Activated CD4-positive, alpha-beta memory T cell treated with anti-CD3 and anti-CD28 coated beads, Interleukin-2, amount 10 ng/mL, durations not matched to agents 7 days and 5 days (primary cell): Measurements from ENCODE around the gene GIPC2. TPM values are rescaled to one million over a fixed set of nuclear protein-coding genes. Genes with fewer than 3 reads are reported as not detected.
A peak's percentile ranks its signal among the peaks of the same experiment; 100 is the strongest.
"Not testable (repeated sequence)": the region's sequence is repeated elsewhere in the genome, so short reads cannot be mapped to it uniquely, and the experiment has no call there.

Source experiments
- CTCF ChIA-PET: fragments of 350-600 bp; sonication (Branson Sonifier 250); formaldehyde crosslinking; loops from one replicate; lab custom pipeline; 2021; ENCODE audit warnings: antibody characterized with exemption, inconsistent platforms; lab: Charles Lee
- POLR2A ChIA-PET: fragments of 350-600 bp; sonication (Branson Sonifier 250); formaldehyde crosslinking; loops from one replicate; lab custom pipeline; 2021; ENCODE audit warnings: antibody characterized with exemption; lab: Charles Lee
- DNase-seq: peaks from one replicate; pipeline ENCODE4 v3.0.0-alpha.2; 2020
- H3K27ac Mint-ChIP-seq: one replicate; pipeline ENCODE4 v1.8.0; 2021; ENCODE audit warnings: mild to moderate bottlenecking, mixed read lengths
- H3K27me3 Mint-ChIP-seq: one replicate; pipeline ENCODE4 v1.8.0; 2021; ENCODE audit warnings: mixed read lengths
- H3K36me3 Mint-ChIP-seq: one replicate; pipeline ENCODE4 v1.8.0; 2021; ENCODE audit warnings: low read depth, mixed read lengths
- H3K4me1 Mint-ChIP-seq: one replicate; pipeline ENCODE4 v1.8.0; 2021; ENCODE audit warnings: mixed read lengths
- H3K4me3 Mint-ChIP-seq: one replicate; pipeline ENCODE4 v1.8.0; 2021; ENCODE audit warnings: mild to moderate bottlenecking, mixed read lengths
- H3K9me3 Mint-ChIP-seq: one replicate; pipeline ENCODE4 v1.8.0; 2021; ENCODE audit warnings: mixed read lengths
- total RNA-seq, 2 experiments: library from RNA; stranded (reverse); gene quantifications; one replicate each; pipeline ENCODE4 v1.2.3, GENCODE V29; 2021

Gene GIPC2
- total RNA-seq, 2 experiments from 2014 or later: 0.10 to 0.15 TPM

GRCh38 chr1:78075621-78076020 lies 29.9 kb downstream of the GIPC2 start:
- H3K4me3 Mint-ChIP-seq: no peak overlapping the region
- DNase-seq: no peak
- ChIA-PET CTCF (no interaction called here), POLR2A (no interaction called here)
- H3K4me1 Mint-ChIP-seq: peaks cover 11% of the 10 kb centered on the region
- no peaks in the 10 kb centered on the region for H3K36me3 Mint-ChIP-seq
- no peaks in the 10 kb centered on the region for H3K9me3 Mint-ChIP-seq
- H3K27ac Mint-ChIP-seq: no peak overlapping the region
- H3K27me3 Mint-ChIP-seq: peaks cover 2% of the 10 kb centered on the region

DNA sequence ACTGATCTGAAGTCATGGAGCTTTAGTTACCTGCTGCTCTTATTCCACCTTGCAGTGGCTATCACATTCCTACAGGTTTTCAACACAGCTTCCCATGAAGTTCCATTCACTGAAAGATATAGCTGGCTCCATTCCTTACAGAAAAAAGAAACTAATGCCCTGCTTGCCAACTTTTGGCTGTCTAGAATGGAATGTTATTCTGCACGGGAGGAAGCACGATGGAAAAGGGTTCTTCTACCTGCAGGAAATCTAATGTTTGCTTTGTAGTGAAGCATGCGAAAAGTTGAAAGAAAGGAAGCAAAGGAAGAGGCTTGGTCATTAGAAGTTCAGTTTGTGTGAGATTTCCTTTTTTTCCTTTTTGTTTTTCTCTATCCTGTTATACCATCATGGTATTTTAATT lies 32.6 kb downstream of the GIPC2 start:
- H3K27me3 Mint-ChIP-seq: no peaks in the 10 kb centered on the region
- H3K4me1 Mint-ChIP-seq: peaks cover 15% of the 10 kb centered on the region
- H3K9me3 Mint-ChIP-seq: no peaks in the 10 kb centered on the region
- no peak for DNase-seq
- no peak overlapping the region for H3K4me3 Mint-ChIP-seq
- ChIA-PET POLR2A (interaction anchor here (2.2 kb wide), 1 partner anchor 74 kb away, joined by 12 read pairs; the partner anchor contains the start of gene DNAJB4), CTCF (interaction anchor here (1.3 kb wide), 1 partner anchor 35 kb away, joined by 3 read pairs; no protein-coding TSS in a partner anchor)
- no peaks in the 10 kb centered on the region for H3K36me3 Mint-ChIP-seq
- H3K27ac Mint-ChIP-seq: no peak overlapping the region

- no peak for DNase-seq
- peaks cover 2% of the 10 kb centered on the region for H3K27me3 Mint-ChIP-seq
- H3K4me1 Mint-ChIP-seq: peaks cover 15% of the 10 kb centered on the region
- H3K9me3 Mint-ChIP-seq: peaks cover 2% of the 10 kb centered on the region
- POLR2A ChIA-PET: interaction anchor here (2.2 kb wide), 1 partner anchor 75 kb away, joined by 12 read pairs; the partner anchor contains the start of gene DNAJB4
- no peak overlapping the region for H3K4me3 Mint-ChIP-seq
- H3K27ac Mint-ChIP-seq: no peak overlapping the region
- CTCF ChIA-PET: no interaction called here
- H3K36me3 Mint-ChIP-seq: no peaks in the 10 kb centered on the region
Measured at GRCh38 chr1:78079580-78079979, 33.8 kb downstream of the GIPC2 start.

- Mint-ChIP-seq H3K9me3 (peaks cover 7% of the 10 kb centered on the region), H3K36me3 (peaks cover 6% of the 10 kb centered on the region), H3K27ac (peak overlapping the region; percentile 4), H3K4me3 (peak overlapping the region; percentile 26), H3K4me1 (peaks cover 15% of the 10 kb centered on the region), H3K27me3 (peaks cover 4% of the 10 kb centered on the region)
- ChIA-PET POLR2A (interaction anchor here (0.8 kb wide), 1 partner anchor 14 kb away, joined by 3 read pairs; no protein-coding TSS in a partner anchor), CTCF (no interaction called here)
- no peak for DNase-seq
Measured at GRCh38 chr1:78080767-78081166, 35.0 kb downstream of the GIPC2 start.

DNA sequence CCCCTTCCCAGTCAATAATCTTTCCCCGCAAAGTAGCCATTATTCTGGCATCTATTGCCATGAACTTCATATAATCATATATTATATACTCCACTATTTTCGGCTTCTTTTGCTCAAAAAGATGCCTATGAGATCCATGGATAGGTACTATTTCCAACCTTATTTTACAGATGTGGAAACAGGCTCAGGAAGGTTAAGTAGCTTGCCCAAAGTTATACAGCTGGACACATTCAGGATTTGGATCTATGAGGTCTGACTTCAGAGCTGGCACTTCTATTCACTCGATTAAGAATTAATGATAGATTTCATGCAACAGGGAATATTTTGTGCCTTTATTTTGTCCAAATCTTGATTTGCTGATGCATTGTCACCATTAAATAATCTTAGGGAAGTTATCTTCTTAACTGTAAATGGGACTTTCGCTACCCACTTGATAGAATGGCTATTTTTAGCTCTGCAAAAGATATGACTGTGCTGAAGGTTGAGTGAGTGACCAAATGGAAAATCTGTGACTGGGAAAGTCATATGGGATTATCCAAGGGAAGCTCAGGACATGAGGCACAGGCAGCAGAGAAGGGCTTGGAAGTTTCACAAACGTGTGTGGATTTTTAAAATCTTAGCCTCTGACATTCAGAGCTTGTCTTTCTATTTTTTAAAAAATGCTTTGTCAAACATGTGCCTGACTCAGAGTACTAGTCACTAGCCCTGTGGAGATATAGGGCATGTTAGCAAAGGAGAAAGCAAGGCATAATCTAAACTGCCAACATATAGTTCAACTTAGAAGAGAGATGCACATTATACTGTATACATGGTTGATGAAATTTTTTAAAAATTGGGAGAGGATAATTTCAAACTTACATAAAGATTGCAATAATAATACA lies 36.5 kb downstream of the GIPC2 start:
- Mint-ChIP-seq H3K36me3 (peaks cover 15% of the 10 kb centered on the region), H3K4me1 (peaks cover 15% of the 10 kb centered on the region), H3K4me3 (no peak overlapping the region), H3K27me3 (peaks cover 8% of the 10 kb centered on the region), H3K9me3 (peaks cover 17% of the 10 kb centered on the region), H3K27ac (no peak overlapping the region)
- POLR2A ChIA-PET: interaction anchor here (1.1 kb wide), 1 partner anchor 82 kb away, joined by 4 read pairs; no protein-coding TSS in a partner anchor
- CTCF ChIA-PET: no interaction called here
- no peak for DNase-seq

DNA sequence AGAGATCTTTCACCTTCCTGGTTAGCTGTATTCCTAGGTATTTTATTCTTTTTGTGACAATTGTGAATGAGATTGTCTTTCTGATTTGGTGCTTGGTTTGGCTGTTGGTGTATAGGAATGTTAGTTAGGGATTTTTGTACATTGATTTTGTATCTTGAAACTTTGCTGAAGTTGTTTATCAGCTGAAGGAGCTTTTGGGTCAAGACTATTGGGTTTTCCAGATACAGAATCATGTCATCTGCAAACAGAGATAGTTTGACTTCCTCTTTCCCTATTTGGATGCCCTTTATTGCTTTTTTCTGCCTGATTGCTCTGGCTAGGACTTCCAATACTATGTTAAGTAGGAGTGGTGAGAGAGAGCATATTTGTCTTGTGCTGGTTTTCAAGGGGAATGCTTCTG lies 38.9 kb downstream of the GIPC2 start:
- H3K27ac Mint-ChIP-seq, DNase-seq, POLR2A ChIA-PET, CTCF ChIA-PET, H3K4me3 Mint-ChIP-seq, H3K27me3 Mint-ChIP-seq: not testable (repeated sequence)
- Mint-ChIP-seq H3K4me1 (peaks cover 12% of the 10 kb centered on the region), H3K9me3 (peaks cover 17% of the 10 kb centered on the region), H3K36me3 (peaks cover 15% of the 10 kb centered on the region)

DNA sequence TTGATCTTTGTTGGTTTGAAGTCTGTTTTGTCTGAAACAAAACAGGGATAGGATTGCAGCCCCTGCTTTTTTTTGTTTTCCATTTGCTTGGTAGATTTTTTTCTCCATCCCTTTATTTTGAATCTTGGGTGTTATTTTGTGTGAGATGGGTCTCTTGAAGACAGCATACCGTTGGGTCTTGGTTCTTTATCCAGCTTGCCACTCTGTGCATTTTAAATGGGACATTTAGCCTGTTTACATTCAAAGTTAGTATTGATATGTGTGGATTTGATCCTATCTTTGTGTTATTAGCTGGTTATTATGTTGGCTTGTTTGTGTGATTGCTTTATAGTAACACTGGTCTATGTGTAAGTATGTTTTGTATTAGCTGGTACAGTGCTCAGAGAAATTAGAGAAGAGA lies 40.9 kb downstream of the GIPC2 start:
- POLR2A ChIA-PET: no interaction called here
- Mint-ChIP-seq H3K4me1 (no peaks in the 10 kb centered on the region), H3K27ac (no peak overlapping the region), H3K9me3 (peaks cover 17% of the 10 kb centered on the region), H3K4me3 (no peak overlapping the region), H3K36me3 (peaks cover 15% of the 10 kb centered on the region), H3K27me3 (peaks cover 13% of the 10 kb centered on the region)
- no peak for DNase-seq
- CTCF ChIA-PET: no interaction called here

DNA sequence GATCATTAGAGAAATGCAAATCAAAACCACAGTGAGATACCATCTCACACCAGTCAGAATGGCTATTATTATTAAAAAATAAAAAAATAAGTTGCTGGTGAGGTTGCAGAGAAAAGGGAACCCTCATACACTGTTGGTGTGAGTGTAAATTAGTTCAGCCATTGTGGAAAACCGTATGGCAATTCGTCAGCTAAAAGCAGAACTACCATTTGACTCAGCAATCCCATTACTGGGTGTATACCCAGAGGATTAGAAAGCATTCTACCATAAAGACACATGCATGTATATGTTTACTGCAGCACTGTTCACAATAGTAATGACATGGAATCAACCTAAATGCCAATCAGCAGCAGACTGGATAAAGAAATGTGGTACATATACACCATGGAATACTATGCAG lies 42.2 kb downstream of the GIPC2 start:
- H3K27me3 Mint-ChIP-seq: peaks cover 16% of the 10 kb centered on the region
- CTCF ChIA-PET: no interaction called here
- H3K4me1 Mint-ChIP-seq: no peaks in the 10 kb centered on the region
- H3K4me3 Mint-ChIP-seq: no peak overlapping the region
- H3K27ac Mint-ChIP-seq: no peak overlapping the region
- POLR2A ChIA-PET: no interaction called here
- H3K36me3 Mint-ChIP-seq: peaks cover 15% of the 10 kb centered on the region
- no peak for DNase-seq
- H3K9me3 Mint-ChIP-seq: peaks cover 17% of the 10 kb centered on the region

- Mint-ChIP-seq H3K9me3 (peaks cover 17% of the 10 kb centered on the region), H3K4me1 (no peaks in the 10 kb centered on the region), H3K4me3 (no peak overlapping the region), H3K27me3 (peaks cover 16% of the 10 kb centered on the region), H3K36me3 (peaks cover 15% of the 10 kb centered on the region), H3K27ac (no peak overlapping the region)
- DNase-seq: no peak
- ChIA-PET CTCF (no interaction called here), POLR2A (no interaction called here)
Measured at GRCh38 chr1:78088486-78088885, 42.7 kb downstream of the GIPC2 start.

DNA sequence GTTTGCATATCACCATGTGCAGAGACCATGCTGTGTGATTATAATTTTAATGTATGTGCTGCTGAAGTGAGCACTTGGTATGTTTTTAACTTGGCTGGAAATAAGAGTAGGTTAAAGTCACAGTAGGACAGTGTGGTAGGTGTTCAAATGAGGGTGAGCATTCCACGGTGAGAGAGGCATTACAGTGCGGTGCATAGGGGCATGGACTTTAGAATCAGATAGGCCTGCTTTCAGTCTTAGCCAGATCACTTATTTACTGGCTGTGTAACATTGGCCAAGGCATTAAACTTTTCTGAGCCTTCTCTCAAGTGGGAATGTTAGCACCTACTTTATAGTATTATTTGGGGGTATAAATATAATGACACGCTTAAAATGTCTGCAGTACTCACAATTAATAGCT lies 43.2 kb downstream of the GIPC2 start:
- CTCF ChIA-PET: no interaction called here
- no peak for DNase-seq
- Mint-ChIP-seq H3K4me1 (no peaks in the 10 kb centered on the region), H3K36me3 (peaks cover 15% of the 10 kb centered on the region), H3K9me3 (peaks cover 17% of the 10 kb centered on the region), H3K27me3 (peaks cover 16% of the 10 kb centered on the region), H3K27ac (no peak overlapping the region), H3K4me3 (no peak overlapping the region)
- POLR2A ChIA-PET: no interaction called here

GRCh38 chr1:78090472-78091133 lies 44.8 kb downstream of the GIPC2 start:
- peaks cover 12% of the 10 kb centered on the region for H3K27me3 Mint-ChIP-seq
- no peaks in the 10 kb centered on the region for H3K4me1 Mint-ChIP-seq
- peaks cover 12% of the 10 kb centered on the region for H3K9me3 Mint-ChIP-seq
- CTCF ChIA-PET: no interaction called here
- H3K4me3 Mint-ChIP-seq: no peak overlapping the region
- no peak for DNase-seq
- peaks cover 11% of the 10 kb centered on the region for H3K36me3 Mint-ChIP-seq
- no peak overlapping the region for H3K27ac Mint-ChIP-seq
- POLR2A ChIA-PET: interaction anchor here (0.9 kb wide), 1 partner anchor 10 kb away, joined by 3 read pairs; no protein-coding TSS in a partner anchor

DNA sequence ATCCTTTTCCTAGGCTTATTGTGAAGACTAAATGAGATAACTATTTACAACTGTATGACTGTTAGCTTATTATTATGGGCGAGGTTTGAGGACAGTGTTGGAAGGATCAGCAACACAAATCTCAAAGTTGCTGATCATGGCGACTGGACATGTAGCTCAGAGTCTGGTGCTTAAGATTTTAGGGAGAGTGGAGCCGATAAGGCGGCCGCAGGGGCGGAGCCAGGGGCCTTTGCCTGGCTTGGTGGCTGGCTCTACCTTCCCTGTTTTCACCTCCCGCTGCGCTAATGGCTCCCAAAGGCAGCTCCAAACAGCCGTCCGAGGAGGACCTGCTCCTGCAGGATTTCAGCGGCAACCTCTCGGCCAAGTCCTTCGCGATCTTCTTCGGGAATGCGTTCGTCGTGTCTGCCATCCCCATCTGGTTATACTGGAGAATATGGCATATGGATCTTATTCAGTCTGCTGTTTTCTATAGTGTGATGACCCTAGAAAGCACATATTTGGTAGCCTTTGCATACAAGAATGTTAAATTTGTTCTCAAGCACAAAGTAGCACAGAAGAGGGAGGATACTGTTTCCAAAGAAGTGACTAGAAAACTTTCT lies 45.5 kb downstream of the GIPC2 start:
- CTCF ChIA-PET: no interaction called here
- no peaks in the 10 kb centered on the region for H3K4me1 Mint-ChIP-seq

DNA sequence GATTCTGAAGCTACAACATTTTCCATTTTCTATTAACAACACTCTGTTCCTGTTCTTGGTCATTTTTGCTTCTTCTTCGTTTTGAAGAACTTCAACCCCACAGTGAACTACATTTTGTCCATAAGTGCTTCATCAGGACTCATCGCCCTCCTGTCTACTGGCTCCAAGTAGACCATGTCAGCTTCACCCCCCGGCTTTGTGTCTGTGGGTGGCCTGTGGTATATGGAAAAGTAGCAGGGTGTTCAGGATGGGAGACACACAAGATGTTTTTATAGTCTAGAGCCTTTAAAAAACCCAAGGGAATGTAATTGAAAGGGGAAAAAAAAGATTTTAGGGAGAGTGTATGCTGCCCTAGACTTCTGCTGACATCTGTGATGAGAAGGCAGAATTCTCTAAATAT lies 46.1 kb downstream of the GIPC2 start:
- Mint-ChIP-seq H3K4me1 (no peaks in the 10 kb centered on the region), H3K27me3 (peaks cover 8% of the 10 kb centered on the region), H3K4me3 (no peak overlapping the region), H3K9me3 (peaks cover under 1% of the 10 kb centered on the region), H3K36me3 (no peaks in the 10 kb centered on the region), H3K27ac (no peak overlapping the region)
- POLR2A ChIA-PET: no interaction called here
- DNase-seq: no peak
- CTCF ChIA-PET: no interaction called here

More for the DNA sequence above, 45.5 kb downstream of the GIPC2 start:
- peaks cover 8% of the 10 kb centered on the region for H3K27me3 Mint-ChIP-seq
- POLR2A ChIA-PET: interaction anchor here (0.9 kb wide), 1 partner anchor 9 kb away, joined by 3 read pairs; no protein-coding TSS in a partner anchor
- no peak overlapping the region for H3K27ac Mint-ChIP-seq
- no peak for DNase-seq
- H3K4me3 Mint-ChIP-seq: no peak overlapping the region
- H3K36me3 Mint-ChIP-seq: peaks cover 5% of the 10 kb centered on the region
- H3K9me3 Mint-ChIP-seq: peaks cover 6% of the 10 kb centered on the region
